ENCODE data around the gene ABL2. TPM values are rescaled to one million over a fixed set of nuclear protein-coding genes. Genes with fewer than 3 reads are reported as not detected.
A peak's percentile ranks its signal among the peaks of the same experiment; 100 is the strongest.
"Not testable (repeated sequence)": the region's sequence is repeated elsewhere in the genome, so short reads cannot be mapped to it uniquely, and the experiment has no call there.

ABL2 gene
- polyA plus RNA-seq, 5 donors: 8.0 to 11.2 (median 9.9) TPM

DNA sequence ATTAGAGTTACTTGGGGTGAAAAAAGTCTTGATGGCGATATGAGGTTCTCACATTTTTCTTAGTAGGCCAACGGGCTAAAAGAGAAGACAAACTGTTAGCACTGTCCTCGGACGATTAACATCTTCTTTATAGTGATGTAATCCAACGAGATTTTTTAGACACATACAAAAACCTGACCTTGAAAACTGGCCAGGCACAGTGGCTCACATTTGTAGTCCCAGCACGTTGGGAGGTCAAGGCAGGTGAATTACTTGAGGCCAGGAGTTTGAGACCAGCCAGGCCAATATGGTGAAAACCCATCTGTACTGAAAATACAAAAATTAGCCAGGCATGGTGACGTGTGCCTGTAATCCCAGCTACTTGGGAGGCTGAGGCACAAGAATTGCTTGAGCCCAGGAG lies 8.4 kb downstream of the ABL2 start:
- not testable (repeated sequence) for DNase-seq

DNA sequence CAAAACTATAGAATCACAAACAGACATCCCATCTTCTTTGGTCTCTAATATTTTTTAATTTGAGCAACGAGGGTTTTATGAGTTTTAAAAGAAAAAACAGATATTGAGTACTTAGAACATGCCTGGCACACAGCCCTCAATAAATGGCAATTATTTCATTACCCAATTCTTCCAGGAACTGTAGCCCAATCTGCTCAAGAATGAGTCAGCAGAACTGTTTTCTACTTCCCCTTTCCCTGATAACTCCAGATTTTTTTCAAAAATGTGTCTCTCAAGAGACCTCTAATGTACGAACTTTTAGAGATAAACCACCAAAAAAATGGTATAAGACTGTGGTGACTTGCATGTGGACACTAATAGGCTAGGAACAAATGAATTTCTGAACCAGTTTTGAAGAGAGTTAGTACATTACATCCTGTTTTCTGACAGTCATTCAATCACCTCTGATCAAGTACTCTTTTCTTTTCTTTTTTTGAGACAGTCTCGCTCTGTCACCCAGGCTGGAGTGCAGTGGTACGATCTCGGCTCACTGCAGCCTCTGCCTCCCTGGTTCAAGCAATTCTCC lies 11.5 kb downstream of the ABL2 start:
- no peak for DNase-seq

- not testable (repeated sequence) for DNase-seq
Observed at GRCh38 chr1:179213317-179213716, 16.2 kb downstream of the ABL2 start.

- no peak for DNase-seq
Observed at GRCh38 chr1:179208681-179209477, 20.6 kb downstream of the ABL2 start.

DNA sequence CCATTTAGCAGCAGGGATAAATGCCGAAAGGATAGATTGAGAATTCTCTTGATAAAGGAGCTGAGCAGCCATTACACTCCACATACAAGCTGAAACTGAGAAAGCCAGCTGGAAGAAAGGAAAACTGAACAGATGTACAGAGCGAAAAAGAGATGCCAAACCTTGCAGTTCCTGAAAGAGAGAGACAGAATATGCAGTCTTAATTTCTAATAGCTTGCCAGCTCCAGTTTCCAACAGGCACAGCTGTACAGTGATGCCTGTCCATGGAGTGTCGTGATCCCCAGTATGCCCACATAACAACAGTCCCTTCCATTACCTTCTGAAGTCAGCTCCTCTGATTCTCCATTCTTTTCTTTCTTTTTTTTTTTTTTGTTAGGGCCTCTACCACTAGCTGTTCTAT lies 22.7 kb downstream of the ABL2 start:
- peak in 1 of 2 donors; percentile 19 for DNase-seq

GRCh38 chr1:179205284-179205683 lies 24.2 kb downstream of the ABL2 start:
- DNase-seq: no peak

DNA sequence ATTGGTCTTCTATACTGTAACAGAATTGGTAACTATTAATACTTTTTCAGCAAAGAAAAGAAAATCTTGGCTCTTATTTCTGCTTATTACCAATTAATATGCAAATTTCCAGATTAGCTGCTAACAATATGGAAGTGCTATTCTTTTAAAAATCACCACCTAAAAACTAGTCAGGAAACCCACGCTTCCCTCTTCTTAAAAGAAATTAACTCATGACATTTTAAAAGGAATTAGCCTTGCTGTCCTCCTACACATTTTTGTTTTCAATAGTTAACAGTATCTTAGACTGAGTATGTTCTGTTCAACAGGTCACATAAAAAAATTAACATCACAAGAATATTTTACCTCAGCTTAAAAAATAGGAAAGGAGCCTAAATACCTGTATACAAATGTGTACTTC lies 27.3 kb downstream of the ABL2 start:
- no peak for DNase-seq

GRCh38 chr1:179200586-179200985 lies 28.9 kb downstream of the ABL2 start:
- no peak for DNase-seq

DNA sequence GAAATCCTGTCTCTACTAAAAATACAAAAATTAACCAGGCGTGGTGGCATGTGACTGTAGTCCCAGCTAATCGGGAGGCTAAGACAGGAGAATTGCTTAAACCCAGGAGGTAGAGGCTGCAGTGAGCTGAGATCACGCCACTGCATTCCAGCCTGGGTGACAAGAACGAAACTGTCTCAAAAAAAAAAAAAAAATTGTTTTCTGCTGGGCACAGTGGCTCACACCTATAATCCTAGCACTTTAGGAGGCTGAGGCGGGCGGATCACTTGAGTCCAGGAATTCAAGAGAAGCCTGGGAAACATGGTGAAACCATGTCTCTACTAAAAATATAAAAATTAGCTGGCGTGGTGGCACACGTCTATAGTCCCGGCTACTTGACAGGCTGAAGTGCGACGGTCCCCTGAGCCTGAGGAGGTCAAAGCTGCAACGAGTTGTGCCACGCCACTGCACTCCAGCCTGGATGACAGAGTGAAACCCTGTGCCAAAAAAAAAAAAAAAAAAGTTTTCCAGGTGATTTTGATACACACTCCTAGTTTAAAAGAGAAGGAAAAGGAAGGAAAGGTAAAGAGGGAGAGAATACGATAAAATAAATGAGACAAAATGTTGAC lies 31.7 kb downstream of the ABL2 start:
- no peak for DNase-seq

GRCh38 chr1:179195857-179196256 lies 33.6 kb downstream of the ABL2 start:
- not testable (repeated sequence) for DNase-seq

DNA sequence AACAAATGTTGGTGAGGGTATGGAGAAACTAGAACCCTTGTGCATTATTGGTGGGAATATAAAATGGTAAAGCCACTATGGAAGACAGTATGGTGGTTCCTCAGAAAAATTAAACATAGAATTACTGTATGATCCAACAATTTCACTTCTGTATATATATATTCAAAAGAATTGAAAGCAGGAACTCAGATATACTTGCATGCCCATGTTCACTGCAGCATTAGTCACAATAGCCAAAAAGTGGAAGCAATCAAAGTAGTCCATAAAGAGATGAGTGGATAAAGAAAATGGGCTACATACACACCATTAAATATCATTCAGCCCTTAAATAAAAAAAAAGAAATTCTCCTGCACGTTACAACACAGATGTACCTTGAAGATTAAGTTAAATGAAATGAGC lies 34.1 kb downstream of the ABL2 start:
- DNase-seq: no peak

- no peak for DNase-seq
Observed at GRCh38 chr1:179194068-179194537, 35.4 kb downstream of the ABL2 start.

GRCh38 chr1:179190861-179191260 lies 38.6 kb downstream of the ABL2 start:
- DNase-seq: no peak

DNA sequence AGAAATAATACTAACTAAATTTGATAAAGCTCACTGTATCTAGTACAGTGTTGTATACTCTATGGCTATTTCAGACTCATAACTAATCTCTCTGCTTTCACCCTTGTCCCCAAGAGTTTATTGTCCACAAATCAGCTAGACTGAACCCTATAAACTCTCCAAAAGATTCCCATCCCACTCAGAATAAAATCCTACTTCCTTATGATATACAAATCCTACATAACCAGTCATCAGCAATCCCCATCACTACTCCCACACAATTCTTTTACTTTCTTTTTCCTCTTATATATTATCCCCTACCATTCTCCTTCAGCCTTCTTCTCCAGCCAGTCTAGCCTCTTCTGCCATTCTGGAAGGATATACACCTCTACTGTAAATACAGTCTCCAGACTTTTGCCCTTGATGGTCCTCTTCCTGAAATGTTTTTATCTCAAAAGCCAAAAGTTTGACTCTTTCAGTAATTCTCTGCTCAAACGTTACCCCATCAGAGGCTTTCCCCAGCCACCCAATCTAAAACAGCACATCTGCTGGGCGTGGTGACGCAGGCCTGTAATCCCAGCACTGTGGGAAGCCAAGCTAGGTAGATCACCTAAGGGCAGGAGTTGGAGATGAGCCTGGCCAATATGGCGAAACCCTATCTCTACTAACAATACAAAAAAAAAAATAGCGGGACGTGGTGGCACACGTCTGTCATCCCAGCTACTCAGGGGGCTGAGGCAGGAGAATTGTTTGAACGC lies 41.6 kb downstream of the ABL2 start:
- DNase-seq: no peak

DNA sequence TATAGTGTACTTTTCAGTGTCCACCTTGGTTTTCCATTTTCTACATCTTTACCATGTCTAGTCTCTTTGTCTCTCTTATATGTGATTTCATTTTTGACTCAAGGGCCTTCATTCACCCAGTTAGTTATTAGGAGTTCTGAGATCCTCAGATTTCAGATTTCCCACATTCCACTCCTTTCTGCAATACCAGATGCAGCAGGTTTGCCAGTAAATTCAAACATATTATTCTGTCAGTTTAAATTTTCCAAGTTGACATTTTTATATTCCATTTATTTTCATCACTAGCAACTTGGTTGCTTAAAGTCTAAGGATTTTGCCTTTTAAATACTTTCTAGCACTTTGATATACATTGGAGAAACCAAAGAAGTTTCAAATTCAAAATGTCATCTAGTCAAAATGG lies 42.4 kb downstream of the ABL2 start:
- DNase-seq: no peak

- DNase-seq: no peak
Observed at GRCh38 chr1:179184403-179184802, 45.1 kb downstream of the ABL2 start.

DNA sequence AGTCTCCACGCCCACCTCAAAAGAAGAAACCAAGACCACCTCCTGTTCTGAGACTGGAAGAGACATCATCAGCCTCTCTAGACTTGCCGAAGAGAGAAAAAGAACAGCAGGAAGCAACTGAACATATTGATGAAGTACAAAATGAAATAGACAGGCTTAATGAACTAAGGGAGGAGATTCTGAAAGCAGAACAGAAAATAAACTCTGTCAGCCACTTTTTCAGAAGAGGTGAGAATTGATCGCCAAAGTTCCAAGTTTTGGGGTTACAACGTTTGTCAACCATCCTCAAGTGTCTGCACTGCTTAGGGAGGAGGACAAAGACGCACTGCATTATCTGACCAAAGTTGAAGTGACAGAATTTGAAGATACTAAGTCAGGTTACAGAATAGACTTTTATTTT lies 45.6 kb downstream of the ABL2 start:
- DNase-seq: no peak

DNA sequence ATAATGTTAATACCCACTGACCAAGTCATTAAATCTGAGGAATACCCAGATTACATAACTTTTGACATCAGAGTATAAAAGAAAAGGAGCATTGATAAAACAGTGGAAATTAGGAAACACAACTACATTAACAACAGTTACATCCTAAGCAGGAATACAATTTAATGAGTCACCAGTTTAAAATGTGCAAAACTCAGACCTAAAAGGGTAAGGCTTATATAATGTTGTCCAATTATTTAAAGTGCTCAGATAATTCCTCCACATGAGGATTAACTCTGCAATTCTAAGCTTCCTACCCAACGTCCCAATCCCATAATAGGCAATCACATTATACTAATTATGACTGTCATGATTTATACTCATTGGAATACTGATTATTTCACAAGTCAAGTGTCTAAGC lies 50.5 kb downstream of the ABL2 start:
- DNase-seq: no peak

DNA sequence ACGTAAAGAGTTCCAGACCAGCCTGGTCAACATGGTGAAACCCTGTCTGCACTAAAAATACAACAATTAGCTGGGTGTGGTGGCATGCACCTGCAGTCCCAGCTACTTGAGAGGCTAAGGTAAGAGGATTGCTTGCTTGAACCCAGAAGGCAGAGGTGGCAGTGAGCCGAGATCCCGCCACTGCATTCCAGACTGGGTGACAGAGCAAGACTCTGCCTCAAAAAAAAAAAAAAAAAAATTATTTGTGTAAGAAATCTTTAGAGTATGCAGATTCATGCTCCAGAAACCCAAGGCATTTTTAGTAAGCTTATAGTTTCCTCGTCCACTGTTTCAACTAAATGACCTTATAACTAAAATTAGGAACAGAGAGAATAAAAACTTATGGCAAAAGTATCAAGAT lies 51.3 kb downstream of the ABL2 start:
- no peak for DNase-seq

- no peak for DNase-seq
Observed at GRCh38 chr1:179177615-179178014, 51.9 kb downstream of the ABL2 start.

GRCh38 chr1:179177182-179177581 lies 52.3 kb downstream of the ABL2 start:
- DNase-seq: no peak
